Spleen (tissue), 11 donors: Measurements from ENCODE around the gene KRT7. TPM values are rescaled to one million over a fixed set of nuclear protein-coding genes. Genes with fewer than 3 reads are reported as not detected.

Experiments used
- DNase-seq: peaks from one replicate; pipeline ENCODE4 v3.0.0-alpha.2; 2020
- H3K27ac ChIP-seq, 8 donors: fragments of 200-600 bp; sonication (generic) in 7 of 8; 1 replicate in 4 of 8; 2 replicates in 4 of 8; pipeline versions ENCODE4 v1.5.0 to v1.8.0; 2016 to 2021; ENCODE audit warnings: inconsistent platforms in 4 of 8, mild to moderate bottlenecking in 4 of 8, moderate library complexity in 1 of 8
- H3K27me3 ChIP-seq, 7 donors: fragments of 200-600 bp; sonication (generic) in 6 of 7; replicated peaks in 1 of 7; 1 replicate in 4 of 7; 2 replicates in 3 of 7; pipeline versions ENCODE4 v1.5.0 to v1.8.0; 2016 to 2021; ENCODE audit warnings: inconsistent platforms in 3 of 7, mild to moderate bottlenecking in 1 of 7
- H3K36me3 ChIP-seq, 6 donors: fragments of 200-600 bp; sonication (generic) in 5 of 6; 1 replicate in 4 of 6; 2 replicates in 2 of 6; pipeline versions ENCODE4 v1.5.0 to v1.8.0; 2016 to 2021; ENCODE audit warnings: inconsistent platforms in 2 of 6
- H3K4me1 ChIP-seq, 6 donors: fragments of 200-600 bp; sonication (generic) in 5 of 6; 1 replicate in 3 of 6; 2 replicates in 3 of 6; pipeline versions ENCODE4 v1.5.0 to v1.8.0; 2016 to 2021; ENCODE audit warnings: inconsistent platforms in 3 of 6
- H3K4me3 ChIP-seq, 8 donors: fragments of 200-600 bp; sonication (generic) in 7 of 8; 1 replicate in 4 of 8; 2 replicates in 4 of 8; pipeline versions ENCODE4 v1.5.0 to v1.8.0; 2016 to 2021; ENCODE audit warnings: inconsistent platforms in 4 of 8, mild to moderate bottlenecking in 4 of 8, moderate library complexity in 2 of 8
- H3K9me3 ChIP-seq, 8 donors: fragments of 200-600 bp; sonication (generic) in 7 of 8; 1 replicate in 4 of 8; 2 replicates in 4 of 8; pipeline versions ENCODE4 v1.5.0 to v1.8.0; 2016 to 2021; ENCODE audit warnings: inconsistent platforms in 4 of 8
- POLR2A ChIP-seq, 3 donors: fragments of 450-650 bp; IDR thresholded peaks; one replicate each; pipeline ENCODE4 v1.5.1; 2017; ENCODE audit warnings: antibody characterized with exemption in 3 of 3, mild to moderate bottlenecking in 1 of 3
- POLR2AphosphoS5 ChIP-seq, 3 donors: sonication (generic); formaldehyde crosslinking; IDR thresholded peaks; one replicate each; pipeline ENCODE4 v1.5.1; 2017; ENCODE audit warnings: antibody characterized with exemption in 3 of 3
- WGBS, 5 donors: extraction: QIAGEN DNeasy Blood & Tissue Kit in 3 of 5; methylation state at CpG; one replicate each; pipeline versions ENCODE4 v1.1.5 to v1.1.7; 2013 to 2018; 5-methylcytosine and 5-hydroxymethylcytosine counted together
- intact Hi-C: fragments of 100-400 bp; cut with DNase I; formaldehyde crosslinking; loops from one replicate; pipeline ENCODE4 v1.15.0; 2023; ENCODE audit warnings: low total_unique reads
- polyA plus RNA-seq, 3 donors: library from polyadenylated mRNA; stranded (reverse); fragments of 200-250 nt; gene quantifications; one replicate each; pipeline ENCODE4 v1.2.1, GENCODE V29; 2013
- total RNA-seq, 7 donors: library from RNA; depleted of rRNA in 3 of 7; stranded (reverse); fragments of >200 nt in 3 of 7; fragmentation: NEBNext Ultra II Directional in 4 of 7; extraction: Animal tissue kit (Norgen Biotek cat#: 25700) in 4 of 7; gene quantifications; one replicate each; pipeline versions ENCODE4 v1.1.0 to v1.2.1, GENCODE V29; 2016 to 2021
- TF ChIP-seq, protein P1 (sequence below), 11 experiments: fragments of 200-600 bp in 7 of 11; fragments of 450-650 bp in 4 of 11; sonication (generic) in 4 of 11; IDR thresholded peaks in 8 of 11; conservative IDR thresholded peaks in 3 of 11; 1 replicate in 7 of 11; 2 replicates in 4 of 11; pipeline versions ENCODE4 v1.4.0 to v1.8.0; 2016 to 2021; ENCODE audit warnings: antibody characterized with exemption in 11 of 11, inconsistent platforms in 4 of 11, mild to moderate bottlenecking in 1 of 11
- donor health status: healthy with polysubstance abuse.
- donor health status: DM: no; HTN: no; CAD: no; lungs with moderate emphysema.
- donor health status: DM: no; HTN: no; CAD: no.
- donor health status: Bipolar disorder and iron deficiency.
- donor health status: healthy.
- donor health status: DM: no; HTN: no; CAD: no.
- donor health status: DM: yes; HTN: yes; CAD: no.

The KRT7 gene
- total and polyA plus RNA-seq, 10 donors: 0.73 to 1.9 (median 1.2) TPM; not detected in 3

- Histone ChIP-seq H3K27ac (no peak overlapping the region), H3K4me1 (peaks cover 0 to 25% (median 16%) of the 10 kb centered on the region in 6 donors), H3K9me3 (no peaks in the 10 kb centered on the region), H3K4me3 (peak overlapping the region in 2 of 8 donors; percentile 11 to 39), H3K27me3 (peaks cover 0 to 95% (median 29%) of the 10 kb centered on the region in 7 donors), H3K36me3 (no peaks in the 10 kb centered on the region)
- TF ChIP-seq, protein P1, sequence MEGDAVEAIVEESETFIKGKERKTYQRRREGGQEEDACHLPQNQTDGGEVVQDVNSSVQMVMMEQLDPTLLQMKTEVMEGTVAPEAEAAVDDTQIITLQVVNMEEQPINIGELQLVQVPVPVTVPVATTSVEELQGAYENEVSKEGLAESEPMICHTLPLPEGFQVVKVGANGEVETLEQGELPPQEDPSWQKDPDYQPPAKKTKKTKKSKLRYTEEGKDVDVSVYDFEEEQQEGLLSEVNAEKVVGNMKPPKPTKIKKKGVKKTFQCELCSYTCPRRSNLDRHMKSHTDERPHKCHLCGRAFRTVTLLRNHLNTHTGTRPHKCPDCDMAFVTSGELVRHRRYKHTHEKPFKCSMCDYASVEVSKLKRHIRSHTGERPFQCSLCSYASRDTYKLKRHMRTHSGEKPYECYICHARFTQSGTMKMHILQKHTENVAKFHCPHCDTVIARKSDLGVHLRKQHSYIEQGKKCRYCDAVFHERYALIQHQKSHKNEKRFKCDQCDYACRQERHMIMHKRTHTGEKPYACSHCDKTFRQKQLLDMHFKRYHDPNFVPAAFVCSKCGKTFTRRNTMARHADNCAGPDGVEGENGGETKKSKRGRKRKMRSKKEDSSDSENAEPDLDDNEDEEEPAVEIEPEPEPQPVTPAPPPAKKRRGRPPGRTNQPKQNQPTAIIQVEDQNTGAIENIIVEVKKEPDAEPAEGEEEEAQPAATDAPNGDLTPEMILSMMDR (IDR thresholded peaks at IDR 0.05 in 8 of 11, conservative IDR thresholded peaks at IDR 0.05 in 3 of 11): peak in 1 of 11 experiments; percentile 22
- TF ChIP-seq POLR2A (IDR thresholded peaks at IDR 0.05): no peak
- peak in 1 of 3 donors; percentile 37 for TF ChIP-seq POLR2AphosphoS5 (IDR thresholded peaks at IDR 0.05)
- WGBS, 5 donors: 6 to 16% (median 7%) methylated on average over 37 to 72 of the region's 72 CpGs
- DNase-seq: peak; percentile 72
- intact Hi-C loops: no loop called here
Measured at GRCh38 chr12:52258335-52258901, 25.4 kb downstream of the KRT7 start.

DNA sequence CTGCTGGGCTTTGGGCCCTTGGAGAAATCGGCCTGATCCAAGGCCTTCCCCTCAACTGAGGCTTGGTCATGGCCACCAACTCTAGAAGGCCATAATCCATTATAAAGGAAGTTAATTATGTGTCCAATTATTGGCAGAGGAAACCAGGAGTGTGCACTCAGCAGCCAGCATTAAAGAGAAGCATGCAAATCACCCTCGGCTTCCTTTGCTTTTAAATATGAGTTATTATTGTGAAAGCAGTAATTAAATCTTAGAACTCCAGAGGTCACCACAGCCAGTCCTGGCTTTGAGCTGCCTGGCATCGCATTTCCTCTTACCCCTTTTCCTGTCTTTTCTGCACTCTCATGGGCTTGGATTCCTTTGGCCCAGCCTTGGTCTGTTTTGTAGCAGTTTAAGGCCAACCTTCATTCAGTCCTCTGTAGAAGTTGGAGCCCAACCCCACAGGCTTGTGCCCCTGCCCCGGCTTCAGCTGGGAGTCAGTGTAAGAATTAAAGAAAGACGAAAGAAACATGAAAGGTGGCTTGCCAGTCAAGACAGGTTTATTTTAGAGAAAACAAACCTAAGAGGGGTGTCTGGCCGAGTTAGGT lies 26.7 kb downstream of the KRT7 start:
- Histone ChIP-seq H3K27me3 (peaks cover 0 to 88% (median 29%) of the 10 kb centered on the region in 7 donors), H3K27ac (no peak overlapping the region), H3K4me3 (no peak overlapping the region), H3K4me1 (peaks cover 0 to 25% (median 16%) of the 10 kb centered on the region in 6 donors), H3K9me3 (no peaks in the 10 kb centered on the region), H3K36me3 (no peaks in the 10 kb centered on the region)
- TF ChIP-seq POLR2A (IDR thresholded peaks at IDR 0.05) (no peak), POLR2AphosphoS5 (IDR thresholded peaks at IDR 0.05) (no peak)
- TF ChIP-seq, protein P1 (IDR thresholded peaks at IDR 0.05 in 8 of 11, conservative IDR thresholded peaks at IDR 0.05 in 3 of 11): no peak
- WGBS, 5 donors: 35 to 46% (median 38%) methylated on average over 6 of the region's 6 CpGs
- intact Hi-C loops: no loop called here
- DNase-seq: peak; percentile 51

- no peaks in the 10 kb centered on the region for H3K9me3 ChIP-seq
- WGBS, 5 donors: 26 to 49% (median 40%) methylated on average over 9 of the region's 9 CpGs
- TF ChIP-seq POLR2AphosphoS5 (IDR thresholded peaks at IDR 0.05): no peak
- TF ChIP-seq, protein P1 (IDR thresholded peaks at IDR 0.05 in 8 of 11, conservative IDR thresholded peaks at IDR 0.05 in 3 of 11): no peak
- TF ChIP-seq POLR2A (IDR thresholded peaks at IDR 0.05): no peak
- no peak overlapping the region for H3K27ac ChIP-seq
- H3K4me3 ChIP-seq: no peak overlapping the region
- peaks cover 0 to 28% (median 16%) of the 10 kb centered on the region in 6 donors for H3K4me1 ChIP-seq
- H3K36me3 ChIP-seq: no peaks in the 10 kb centered on the region
- peaks cover 0 to 80% (median 29%) of the 10 kb centered on the region in 7 donors for H3K27me3 ChIP-seq
- DNase-seq: peak; percentile 2
- intact Hi-C loops: no loop called here
Measured at GRCh38 chr12:52260361-52261207, 27.5 kb downstream of the KRT7 start.

- Histone ChIP-seq H3K4me1 (peaks cover 0 to 28% (median 16%) of the 10 kb centered on the region in 6 donors), H3K9me3 (no peaks in the 10 kb centered on the region), H3K27ac (no peak overlapping the region), H3K36me3 (no peaks in the 10 kb centered on the region), H3K4me3 (no peak overlapping the region), H3K27me3 (peaks cover 0 to 76% (median 25%) of the 10 kb centered on the region in 7 donors)
- DNase-seq: no peak
- WGBS, 5 donors: 80 to 94% (median 84%) methylated on average over 1 of the region's 1 CpG
- TF ChIP-seq POLR2AphosphoS5 (IDR thresholded peaks at IDR 0.05) (no peak), POLR2A (IDR thresholded peaks at IDR 0.05) (no peak)
- TF ChIP-seq, protein P1 (IDR thresholded peaks at IDR 0.05 in 8 of 11, conservative IDR thresholded peaks at IDR 0.05 in 3 of 11): no peak
- intact Hi-C loops: no loop called here
Measured at GRCh38 chr12:52261208-52261484, 28.1 kb downstream of the KRT7 start.
